K562 (cell line): ENCODE measurements around the gene ZNF649. TPM values are rescaled to one million over a fixed set of nuclear protein-coding genes. Genes with fewer than 3 reads are reported as not detected.
A peak's percentile ranks its signal among the peaks of the same experiment; 100 is the strongest.

Experiments
- ARID2 ChIP-seq: fragments of 450-650 bp; IDR thresholded peaks from 2 replicates; pipeline ENCODE4 v1.6.1; 2017; ENCODE audit warnings: antibody characterized with exemption, mild to moderate bottlenecking
- BACH1 ChIP-seq: fragments of 200-800 bp; sonication (Bioruptor generic); IDR thresholded peaks from 2 replicates; pipeline ENCODE4 v1.6.1; 2016; ENCODE audit warnings: missing genetic modification characterization, missing compliant biosample characterization
- BCL6 ChIP-seq: fragments of 250-450 bp; sonication (Bioruptor Pico); IDR thresholded peaks from 2 replicates; pipeline ENCODE4 v1.4.0; 2020
- CHD1 ChIP-seq: fragments of 200-600 bp; sonication (generic); IDR thresholded peaks from one replicate; pipeline ENCODE4 v1.6.1; 2012; ENCODE audit warnings: mild to moderate bottlenecking, moderate library complexity, low read length, inconsistent platforms
- DDX20 ChIP-seq: fragments of 450-650 bp; IDR thresholded peaks from 2 replicates; pipeline ENCODE4 v1.6.1; 2016; ENCODE audit warnings: missing genetic modification characterization, low read depth, mild to moderate bottlenecking, missing compliant biosample characterization, moderate library complexity
- ETV5 ChIP-seq: sonication (generic); formaldehyde crosslinking; IDR thresholded peaks from 2 replicates; pipeline ENCODE4 v1.4.0; 2020; ENCODE audit warnings: low read depth, mild to moderate bottlenecking, missing genetic modification reagents
- FOS ChIP-seq: IDR thresholded peaks from 3 replicates; pipeline ENCODE4 v1.6.1; 2011; ENCODE audit not compliant: insufficient read length; ENCODE audit errors: extremely low read depth
- GTF3C2 ChIP-seq: IDR thresholded peaks from 3 replicates; pipeline ENCODE4 v1.6.1; 2011; ENCODE audit warnings: borderline replicate concordance, mild to moderate bottlenecking, moderate library complexity; ENCODE audit not compliant: insufficient read length; ENCODE audit errors: extremely low read depth
- MYBL2 ChIP-seq, 2 experiments: fragments of 450-650 bp in 1 of 2; sonication (generic) in 1 of 2; formaldehyde crosslinking in 1 of 2; IDR thresholded peaks; 2 replicates each; pipeline versions ENCODE4 v1.6.1 to v1.8.1; 2017 to 2022; ENCODE audit warnings: borderline replicate concordance in 1 of 2, inconsistent platforms in 1 of 2, low read depth in 1 of 2, mild to moderate bottlenecking in 1 of 2, missing genetic modification reagents in 1 of 2, moderate library complexity in 1 of 2
- NR2F6 ChIP-seq: fragments of 450-650 bp; formaldehyde crosslinking; IDR thresholded peaks from 2 replicates; pipeline ENCODE4 v1.4.0; 2020; ENCODE audit warnings: mild to moderate bottlenecking
- RAD51 ChIP-seq: fragments of 450-650 bp; IDR thresholded peaks from 2 replicates; pipeline ENCODE4 v1.7.1; 2016; ENCODE audit warnings: low read depth, mild to moderate bottlenecking, borderline replicate concordance
- RFX7 ChIP-seq: fragments of 250-450 bp; sonication (Bioruptor Pico); IDR thresholded peaks from 2 replicates; pipeline ENCODE4 v1.5.1; 2021; ENCODE audit warnings: mild to moderate bottlenecking
- STAT5B ChIP-seq: fragments of 250-450 bp; sonication (Bioruptor Pico); IDR thresholded peaks from 2 replicates; pipeline ENCODE4 v1.8.0; 2021; ENCODE audit warnings: mild to moderate bottlenecking, inconsistent platforms
- ZKSCAN3 ChIP-seq: fragments of 250-450 bp; sonication (Bioruptor Pico); IDR thresholded peaks from 2 replicates; pipeline ENCODE4 v1.4.0; 2020
- ZNF133 ChIP-seq: fragments of 250-450 bp; sonication (Bioruptor Pico); IDR thresholded peaks from 2 replicates; pipeline ENCODE4 v1.4.0; 2020; ENCODE audit warnings: mild to moderate bottlenecking
- ZNF165 ChIP-seq: fragments of 250-450 bp; sonication (Bioruptor Pico); IDR thresholded peaks from 2 replicates; pipeline ENCODE4 v1.4.0; 2020; ENCODE audit warnings: borderline replicate concordance
- polyA plus RNA-seq, 8 experiments: library from polyadenylated mRNA; depleted of rRNA in 4 of 8; stranded (reverse) in 5 of 8; unstranded in 3 of 8; fragments of >200 nt; fragmentation: Nextera tagmentation in 2 of 8; fragmentation: Illumina TruSeq in 1 of 8; extraction: Ambion mirVana in 2 of 8; extraction: Trizol in 1 of 8; gene quantifications; 2 replicates each; pipeline versions ENCODE4 v1.2.1 to v1.2.3, GENCODE V29; 2011 to 2014; ENCODE audit warnings: inconsistent platforms in 1 of 8, missing spikeins in 1 of 8
- total RNA-seq, 7 experiments: library from RNA; depleted of rRNA in 6 of 7; stranded (reverse); fragments of >200 nt in 6 of 7; fragmentation: Illumina TruSeq in 2 of 7; extraction: Trizol in 2 of 7; gene quantifications; 2 replicates each; pipeline versions ENCODE4 v1.2.1 to v1.2.3, GENCODE V29; 2011 to 2021; ENCODE audit warnings: low replicate concordance in 1 of 7
- TF ChIP-seq, protein P1 (sequence below): fragments of 250-450 bp; sonication (Bioruptor Pico); IDR thresholded peaks from 2 replicates; pipeline ENCODE4 v1.4.0; 2020
- TF ChIP-seq, protein P2 (sequence below): sonication (generic); formaldehyde crosslinking; IDR thresholded peaks from 2 replicates; pipeline ENCODE4 v1.8.0; 2023; ENCODE audit warnings: missing genetic modification reagents, mild to moderate bottlenecking, borderline replicate concordance

Gene ZNF649
- total and polyA plus RNA-seq, 9 of the 15 experiments (the other 6 are each of a cell fraction or from before 2014, with no cell fraction given): 1.4 to 14.9 (median 8.3) TPM

DNA sequence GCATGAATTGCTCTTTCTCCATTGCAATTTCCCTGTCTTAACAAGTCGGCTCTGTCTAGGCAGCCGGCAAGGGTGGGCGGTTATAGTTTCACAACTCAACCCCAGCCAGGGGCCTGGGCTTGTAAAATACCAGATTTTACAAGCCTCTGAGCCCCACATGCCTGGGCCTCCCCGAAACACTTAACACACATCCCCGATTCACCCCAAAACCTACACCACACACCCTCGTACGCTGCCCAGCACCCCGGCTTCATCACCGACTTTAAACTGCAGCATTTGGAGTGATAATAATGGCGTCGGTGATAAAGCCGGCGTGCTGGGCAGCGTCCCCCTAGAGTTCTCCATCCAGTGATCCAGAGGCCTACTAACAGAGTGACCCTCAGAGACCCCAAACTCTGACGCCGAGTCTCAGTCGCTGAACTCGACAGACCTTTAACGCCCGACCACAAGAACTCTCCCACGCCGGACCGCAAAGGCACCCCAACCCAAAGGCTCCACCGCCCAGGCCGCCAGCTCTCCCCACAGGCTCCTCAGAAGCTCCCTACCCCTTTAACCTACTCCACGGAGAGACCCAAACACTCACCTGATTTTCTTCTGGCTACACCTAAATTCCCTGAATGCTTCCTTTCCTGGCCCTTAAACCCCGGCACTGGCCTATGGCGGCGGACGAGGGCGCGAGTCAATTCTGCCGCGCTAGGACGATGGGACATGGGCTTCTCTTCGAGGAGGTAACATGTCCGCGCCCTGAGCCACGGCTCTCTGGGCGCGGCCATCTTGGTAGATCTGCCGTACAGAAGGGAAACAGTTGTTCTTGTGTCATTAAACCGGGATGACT lies at the start of gene ZNF649 (continued):
- peak; percentile 68 for TF ChIP-seq MYBL2 (IDR thresholded peaks at IDR 0.05; ENCODE audit: low read depth)
- no peak for TF ChIP-seq MYBL2 (CRISPR knock-in tag; IDR thresholded peaks at IDR 0.05; ENCODE audit: borderline replicate concordance)
- no peak for TF ChIP-seq ZNF165
- no peak for TF ChIP-seq ZNF133 (CRISPR knock-in tag)
- no peak for TF ChIP-seq RAD51
- TF ChIP-seq, protein P1, sequence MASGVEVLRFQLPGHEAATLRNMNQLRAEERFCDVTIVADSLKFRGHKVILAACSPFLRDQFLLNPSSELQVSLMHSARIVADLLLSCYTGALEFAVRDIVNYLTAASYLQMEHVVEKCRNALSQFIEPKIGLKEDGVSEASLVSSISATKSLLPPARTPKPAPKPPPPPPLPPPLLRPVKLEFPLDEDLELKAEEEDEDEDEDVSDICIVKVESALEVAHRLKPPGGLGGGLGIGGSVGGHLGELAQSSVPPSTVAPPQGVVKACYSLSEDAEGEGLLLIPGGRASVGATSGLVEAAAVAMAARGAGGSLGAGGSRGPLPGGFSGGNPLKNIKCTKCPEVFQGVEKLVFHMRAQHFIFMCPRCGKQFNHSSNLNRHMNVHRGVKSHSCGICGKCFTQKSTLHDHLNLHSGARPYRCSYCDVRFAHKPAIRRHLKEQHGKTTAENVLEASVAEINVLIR (CRISPR knock-in tag): no peak
- no peak for TF ChIP-seq ETV5
- peak; percentile 52 for TF ChIP-seq CHD1
- no peak for TF ChIP-seq BCL6 (CRISPR knock-in tag)
- no peak for TF ChIP-seq GTF3C2
- TF ChIP-seq ARID2: peak; percentile 43; the same call in 1 of the 2 replicates
- TF ChIP-seq BACH1 (tag): peak; percentile 80; the same call in 1 of the 2 replicates
- TF ChIP-seq, protein P2, sequence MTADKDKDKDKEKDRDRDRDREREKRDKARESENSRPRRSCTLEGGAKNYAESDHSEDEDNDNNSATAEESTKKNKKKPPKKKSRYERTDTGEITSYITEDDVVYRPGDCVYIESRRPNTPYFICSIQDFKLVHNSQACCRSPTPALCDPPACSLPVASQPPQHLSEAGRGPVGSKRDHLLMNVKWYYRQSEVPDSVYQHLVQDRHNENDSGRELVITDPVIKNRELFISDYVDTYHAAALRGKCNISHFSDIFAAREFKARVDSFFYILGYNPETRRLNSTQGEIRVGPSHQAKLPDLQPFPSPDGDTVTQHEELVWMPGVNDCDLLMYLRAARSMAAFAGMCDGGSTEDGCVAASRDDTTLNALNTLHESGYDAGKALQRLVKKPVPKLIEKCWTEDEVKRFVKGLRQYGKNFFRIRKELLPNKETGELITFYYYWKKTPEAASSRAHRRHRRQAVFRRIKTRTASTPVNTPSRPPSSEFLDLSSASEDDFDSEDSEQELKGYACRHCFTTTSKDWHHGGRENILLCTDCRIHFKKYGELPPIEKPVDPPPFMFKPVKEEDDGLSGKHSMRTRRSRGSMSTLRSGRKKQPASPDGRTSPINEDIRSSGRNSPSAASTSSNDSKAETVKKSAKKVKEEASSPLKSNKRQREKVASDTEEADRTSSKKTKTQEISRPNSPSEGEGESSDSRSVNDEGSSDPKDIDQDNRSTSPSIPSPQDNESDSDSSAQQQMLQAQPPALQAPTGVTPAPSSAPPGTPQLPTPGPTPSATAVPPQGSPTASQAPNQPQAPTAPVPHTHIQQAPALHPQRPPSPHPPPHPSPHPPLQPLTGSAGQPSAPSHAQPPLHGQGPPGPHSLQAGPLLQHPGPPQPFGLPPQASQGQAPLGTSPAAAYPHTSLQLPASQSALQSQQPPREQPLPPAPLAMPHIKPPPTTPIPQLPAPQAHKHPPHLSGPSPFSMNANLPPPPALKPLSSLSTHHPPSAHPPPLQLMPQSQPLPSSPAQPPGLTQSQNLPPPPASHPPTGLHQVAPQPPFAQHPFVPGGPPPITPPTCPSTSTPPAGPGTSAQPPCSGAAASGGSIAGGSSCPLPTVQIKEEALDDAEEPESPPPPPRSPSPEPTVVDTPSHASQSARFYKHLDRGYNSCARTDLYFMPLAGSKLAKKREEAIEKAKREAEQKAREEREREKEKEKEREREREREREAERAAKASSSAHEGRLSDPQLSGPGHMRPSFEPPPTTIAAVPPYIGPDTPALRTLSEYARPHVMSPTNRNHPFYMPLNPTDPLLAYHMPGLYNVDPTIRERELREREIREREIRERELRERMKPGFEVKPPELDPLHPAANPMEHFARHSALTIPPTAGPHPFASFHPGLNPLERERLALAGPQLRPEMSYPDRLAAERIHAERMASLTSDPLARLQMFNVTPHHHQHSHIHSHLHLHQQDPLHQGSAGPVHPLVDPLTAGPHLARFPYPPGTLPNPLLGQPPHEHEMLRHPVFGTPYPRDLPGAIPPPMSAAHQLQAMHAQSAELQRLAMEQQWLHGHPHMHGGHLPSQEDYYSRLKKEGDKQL (CRISPR knock-in tag): no peak
- TF ChIP-seq RFX7 (CRISPR knock-in tag): no peak
- no peak for TF ChIP-seq ZKSCAN3 (CRISPR knock-in tag)
- no peak for TF ChIP-seq FOS
- TF ChIP-seq DDX20 (tag): 0 out of 2 replicates have a peak, but pooled peaks have one; percentile 53
- no peak for TF ChIP-seq NR2F6 (CRISPR knock-in tag)
- no peak for TF ChIP-seq STAT5B (CRISPR knock-in tag)
